HepG2 (cell line): ENCODE data around the gene CRY1. TPM values are rescaled to one million over a fixed set of nuclear protein-coding genes. Genes with fewer than 3 reads are reported as not detected.
A peak's percentile ranks its signal among the peaks of the same experiment; 100 is the strongest.

Experiments used
- AHR ChIP-seq: IDR thresholded peaks from 2 replicates; pipeline ENCODE4 v1.6.1; 2018; ENCODE audit warnings: missing genetic modification reagents, missing compliant biosample characterization
- CENPX ChIP-seq: sonication (generic); formaldehyde crosslinking; IDR thresholded peaks from 2 replicates; pipeline ENCODE4 v1.9.0; 2021; ENCODE audit warnings: mild to moderate bottlenecking, missing genetic modification reagents, moderate library complexity
- FLYWCH1 ChIP-seq: sonication (generic); formaldehyde crosslinking; IDR thresholded peaks from 2 replicates; pipeline ENCODE4 v1.8.1; 2023; ENCODE audit warnings: mild to moderate bottlenecking, missing genetic modification reagents
- GTF3A ChIP-seq: sonication (generic); formaldehyde crosslinking; conservative IDR thresholded peaks from 2 replicates; pipeline ENCODE4 v1.4.0; 2020; ENCODE audit warnings: mild to moderate bottlenecking, missing genetic modification reagents
- JUNB ChIP-seq: sonication (generic); formaldehyde crosslinking; IDR thresholded peaks from 2 replicates; pipeline ENCODE4 v1.8.0; 2022; ENCODE audit warnings: missing genetic modification reagents, mild to moderate bottlenecking, borderline replicate concordance
- KAT7 ChIP-seq: IDR thresholded peaks from 2 replicates; pipeline ENCODE4 v1.6.1; 2018; ENCODE audit warnings: borderline replicate concordance, missing compliant biosample characterization
- KLF12 ChIP-seq: sonication (generic); formaldehyde crosslinking; IDR thresholded peaks from 2 replicates; pipeline ENCODE4 v1.4.0; 2020; ENCODE audit warnings: missing genetic modification reagents, borderline replicate concordance
- PAF1 ChIP-seq: IDR thresholded peaks from 2 replicates; pipeline ENCODE4 v1.6.1; 2016; ENCODE audit warnings: missing genetic modification reagents, missing compliant biosample characterization
- PHF8 ChIP-seq: sonication (generic); formaldehyde crosslinking; IDR thresholded peaks from 2 replicates; pipeline ENCODE4 v1.5.0; 2020; ENCODE audit warnings: missing genetic modification reagents
- RBFOX2 ChIP-seq: fragments of 200-400 bp; formaldehyde crosslinking; IDR thresholded peaks from 2 replicates; pipeline ENCODE4 v1.6.1; 2017; ENCODE audit warnings: low read depth, mild to moderate bottlenecking, low read length
- SAP130 ChIP-seq: IDR thresholded peaks from 2 replicates; pipeline ENCODE4 v1.6.1; 2016; ENCODE audit warnings: low read depth
- TMF1 ChIP-seq: sonication (generic); formaldehyde crosslinking; IDR thresholded peaks from 2 replicates; pipeline ENCODE4 v1.8.1; 2022; ENCODE audit warnings: low read depth, missing genetic modification reagents
- ZFP82 ChIP-seq: sonication (generic); formaldehyde crosslinking; IDR thresholded peaks from 2 replicates; pipeline ENCODE4 v1.5.1; 2020; ENCODE audit warnings: mild to moderate bottlenecking, missing genetic modification reagents, borderline replicate concordance
- ZNF207 ChIP-seq: fragments of 450-650 bp; IDR thresholded peaks from 2 replicates; pipeline ENCODE4 v1.6.1; 2016; ENCODE audit warnings: antibody characterized with exemption, borderline replicate concordance
- ZNF224 ChIP-seq: sonication (generic); formaldehyde crosslinking; IDR thresholded peaks from 2 replicates; pipeline ENCODE4 v1.5.0; 2020; ENCODE audit warnings: mild to moderate bottlenecking, missing genetic modification reagents
- ZNF660 ChIP-seq: sonication (generic); formaldehyde crosslinking; IDR thresholded peaks from 2 replicates; pipeline ENCODE4 v1.5.1; 2020; ENCODE audit warnings: mild to moderate bottlenecking, low read depth, missing genetic modification reagents, borderline replicate concordance
- ZNF75D ChIP-seq: sonication (generic); formaldehyde crosslinking; IDR thresholded peaks from 2 replicates; pipeline ENCODE4 v1.8.1; 2023; ENCODE audit warnings: missing genetic modification reagents, mild to moderate bottlenecking, borderline replicate concordance
- ZNF780A ChIP-seq: sonication (generic); formaldehyde crosslinking; IDR thresholded peaks from 2 replicates; pipeline ENCODE4 v1.8.0; 2022; ENCODE audit warnings: mild to moderate bottlenecking, missing genetic modification reagents, moderate library complexity
- polyA plus RNA-seq, 8 experiments: library from polyadenylated mRNA; depleted of rRNA in 3 of 8; stranded (reverse) in 7 of 8; unstranded in 1 of 8; fragments of >200 nt; fragmentation: Illumina TruSeq in 4 of 8; extraction: Trizol in 4 of 8; gene quantifications; 2 replicates each; pipeline versions ENCODE4 v1.2.1 to v1.2.3, GENCODE V29; 2011 to 2016; ENCODE audit warnings: low read depth in 4 of 8, missing spikeins in 1 of 8, mixed read lengths in 1 of 8; ENCODE audit not compliant: insufficient read depth in 1 of 8
- total RNA-seq, 5 experiments: library from RNA; depleted of rRNA; stranded (reverse); fragments of >200 nt; fragmentation: Illumina TruSeq; extraction: Trizol; gene quantifications; 2 replicates each; pipeline ENCODE4 v1.2.3, GENCODE V29; 2016; ENCODE audit warnings: low read depth in 1 of 5
- TF ChIP-seq, protein P1 (sequence below): sonication (generic); formaldehyde crosslinking; IDR thresholded peaks from 2 replicates; pipeline ENCODE4 v1.4.0; 2020; ENCODE audit warnings: low read depth, mild to moderate bottlenecking, missing genetic modification reagents
- TF ChIP-seq, protein P2 (sequence below): sonication (generic); formaldehyde crosslinking; conservative IDR thresholded peaks from 2 replicates; pipeline ENCODE4 v1.8.0; 2022; ENCODE audit warnings: low read depth, missing genetic modification reagents
- TF ChIP-seq, protein P3 (sequence below): sonication (generic); formaldehyde crosslinking; IDR thresholded peaks from 2 replicates; pipeline ENCODE4 v1.4.0; 2020; ENCODE audit warnings: missing genetic modification reagents
- TF ChIP-seq, protein P4 (sequence below): sonication (generic); formaldehyde crosslinking; IDR thresholded peaks from 2 replicates; pipeline ENCODE4 v1.4.0; 2020; ENCODE audit warnings: missing genetic modification reagents
- TF ChIP-seq, protein P5 (sequence below): IDR thresholded peaks from 2 replicates; pipeline ENCODE4 v1.6.1; 2016; ENCODE audit warnings: missing biosample characterization, missing genetic modification reagents, low read depth

CRY1 gene
- total and polyA plus RNA-seq, 2 of the 13 experiments (the other 11 are each of a cell fraction or from before 2014, with no cell fraction given), result 11.4 to 13.9 TPM

DNA sequence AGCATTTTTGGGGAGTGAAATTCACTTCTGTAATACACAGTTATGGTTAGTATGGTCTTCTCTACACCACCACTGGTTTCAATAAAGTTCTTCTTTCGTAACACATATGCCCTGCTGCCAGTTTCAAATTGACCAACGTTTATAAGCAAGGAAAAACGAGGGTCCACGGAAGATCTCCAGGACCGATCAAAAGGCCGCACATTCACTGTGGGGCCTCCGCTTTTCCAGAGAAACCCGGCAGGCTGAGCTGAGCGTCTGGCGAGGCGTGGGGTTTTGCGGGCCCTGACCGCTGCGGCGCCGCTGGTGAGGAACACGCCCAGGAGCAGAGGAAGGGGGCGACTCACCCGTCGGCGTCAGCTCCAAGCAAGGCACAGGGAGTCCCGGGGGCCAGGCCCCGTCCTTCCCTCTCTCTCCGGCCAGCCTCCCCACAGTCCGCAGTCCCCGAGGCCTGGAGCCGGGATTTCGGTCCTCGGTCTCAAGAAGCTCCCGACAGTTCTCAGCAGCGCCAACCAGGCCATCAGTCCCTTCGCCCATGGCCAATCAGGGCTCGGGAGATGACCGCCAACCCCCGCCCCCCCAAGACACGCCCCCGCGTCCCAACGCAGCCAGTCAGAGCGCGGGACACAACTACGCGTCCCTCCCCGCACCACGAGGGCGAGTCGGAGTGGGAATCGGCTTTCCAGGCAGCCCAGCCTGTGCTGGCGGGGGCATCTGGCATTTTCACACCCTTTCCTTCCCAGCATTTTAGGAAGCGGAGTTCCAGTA, 106.5 kb downstream of the CRY1 start, which contains the start of gene MTERF2 (continued):
- TF ChIP-seq, protein P1, sequence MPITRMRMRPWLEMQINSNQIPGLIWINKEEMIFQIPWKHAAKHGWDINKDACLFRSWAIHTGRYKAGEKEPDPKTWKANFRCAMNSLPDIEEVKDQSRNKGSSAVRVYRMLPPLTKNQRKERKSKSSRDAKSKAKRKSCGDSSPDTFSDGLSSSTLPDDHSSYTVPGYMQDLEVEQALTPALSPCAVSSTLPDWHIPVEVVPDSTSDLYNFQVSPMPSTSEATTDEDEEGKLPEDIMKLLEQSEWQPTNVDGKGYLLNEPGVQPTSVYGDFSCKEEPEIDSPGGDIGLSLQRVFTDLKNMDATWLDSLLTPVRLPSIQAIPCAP (CRISPR knock-in tag), result no peak
- TF ChIP-seq ZNF224 (CRISPR knock-in tag), result no peak
- TF ChIP-seq, protein P2, sequence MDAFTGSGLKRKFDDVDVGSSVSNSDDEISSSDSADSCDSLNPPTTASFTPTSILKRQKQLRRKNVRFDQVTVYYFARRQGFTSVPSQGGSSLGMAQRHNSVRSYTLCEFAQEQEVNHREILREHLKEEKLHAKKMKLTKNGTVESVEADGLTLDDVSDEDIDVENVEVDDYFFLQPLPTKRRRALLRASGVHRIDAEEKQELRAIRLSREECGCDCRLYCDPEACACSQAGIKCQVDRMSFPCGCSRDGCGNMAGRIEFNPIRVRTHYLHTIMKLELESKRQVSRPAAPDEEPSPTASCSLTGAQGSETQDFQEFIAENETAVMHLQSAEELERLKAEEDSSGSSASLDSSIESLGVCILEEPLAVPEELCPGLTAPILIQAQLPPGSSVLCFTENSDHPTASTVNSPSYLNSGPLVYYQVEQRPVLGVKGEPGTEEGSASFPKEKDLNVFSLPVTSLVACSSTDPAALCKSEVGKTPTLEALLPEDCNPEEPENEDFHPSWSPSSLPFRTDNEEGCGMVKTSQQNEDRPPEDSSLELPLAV, result no peak
- TF ChIP-seq, protein P3, sequence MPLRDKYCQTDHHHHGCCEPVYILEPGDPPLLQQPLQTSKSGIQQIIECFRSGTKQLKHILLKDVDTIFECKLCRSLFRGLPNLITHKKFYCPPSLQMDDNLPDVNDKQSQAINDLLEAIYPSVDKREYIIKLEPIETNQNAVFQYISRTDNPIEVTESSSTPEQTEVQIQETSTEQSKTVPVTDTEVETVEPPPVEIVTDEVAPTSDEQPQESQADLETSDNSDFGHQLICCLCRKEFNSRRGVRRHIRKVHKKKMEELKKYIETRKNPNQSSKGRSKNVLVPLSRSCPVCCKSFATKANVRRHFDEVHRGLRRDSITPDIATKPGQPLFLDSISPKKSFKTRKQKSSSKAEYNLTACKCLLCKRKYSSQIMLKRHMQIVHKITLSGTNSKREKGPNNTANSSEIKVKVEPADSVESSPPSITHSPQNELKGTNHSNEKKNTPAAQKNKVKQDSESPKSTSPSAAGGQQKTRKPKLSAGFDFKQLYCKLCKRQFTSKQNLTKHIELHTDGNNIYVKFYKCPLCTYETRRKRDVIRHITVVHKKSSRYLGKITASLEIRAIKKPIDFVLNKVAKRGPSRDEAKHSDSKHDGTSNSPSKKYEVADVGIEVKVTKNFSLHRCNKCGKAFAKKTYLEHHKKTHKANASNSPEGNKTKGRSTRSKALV (CRISPR knock-in tag), result no peak
- TF ChIP-seq SAP130 (CRISPR knock-in tag), result peak; percentile 85
- TF ChIP-seq, protein P4, sequence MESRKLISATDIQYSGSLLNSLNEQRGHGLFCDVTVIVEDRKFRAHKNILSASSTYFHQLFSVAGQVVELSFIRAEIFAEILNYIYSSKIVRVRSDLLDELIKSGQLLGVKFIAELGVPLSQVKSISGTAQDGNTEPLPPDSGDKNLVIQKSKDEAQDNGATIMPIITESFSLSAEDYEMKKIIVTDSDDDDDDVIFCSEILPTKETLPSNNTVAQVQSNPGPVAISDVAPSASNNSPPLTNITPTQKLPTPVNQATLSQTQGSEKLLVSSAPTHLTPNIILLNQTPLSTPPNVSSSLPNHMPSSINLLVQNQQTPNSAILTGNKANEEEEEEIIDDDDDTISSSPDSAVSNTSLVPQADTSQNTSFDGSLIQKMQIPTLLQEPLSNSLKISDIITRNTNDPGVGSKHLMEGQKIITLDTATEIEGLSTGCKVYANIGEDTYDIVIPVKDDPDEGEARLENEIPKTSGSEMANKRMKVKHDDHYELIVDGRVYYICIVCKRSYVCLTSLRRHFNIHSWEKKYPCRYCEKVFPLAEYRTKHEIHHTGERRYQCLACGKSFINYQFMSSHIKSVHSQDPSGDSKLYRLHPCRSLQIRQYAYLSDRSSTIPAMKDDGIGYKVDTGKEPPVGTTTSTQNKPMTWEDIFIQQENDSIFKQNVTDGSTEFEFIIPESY, result no peak
- no peak for TF ChIP-seq ZNF780A
- no peak for TF ChIP-seq FLYWCH1 (CRISPR knock-in tag)
- TF ChIP-seq TMF1 (CRISPR knock-in tag), result peak; percentile 90
- TF ChIP-seq JUNB (CRISPR knock-in tag), result no peak
- peak; percentile 41; the same call in 1 of the 2 replicates for TF ChIP-seq KLF12
- TF ChIP-seq PHF8 (CRISPR knock-in tag), result peak; percentile 97
- no peak for TF ChIP-seq ZFP82 (CRISPR knock-in tag)
- no peak for TF ChIP-seq PAF1 (CRISPR knock-in tag)
- TF ChIP-seq ZNF660, result no peak
- no peak for TF ChIP-seq ZNF207
- TF ChIP-seq AHR (CRISPR knock-in tag), result no peak
- TF ChIP-seq KAT7, result peak; percentile 77; the same call in 1 of the 2 replicates
- TF ChIP-seq, protein P5, sequence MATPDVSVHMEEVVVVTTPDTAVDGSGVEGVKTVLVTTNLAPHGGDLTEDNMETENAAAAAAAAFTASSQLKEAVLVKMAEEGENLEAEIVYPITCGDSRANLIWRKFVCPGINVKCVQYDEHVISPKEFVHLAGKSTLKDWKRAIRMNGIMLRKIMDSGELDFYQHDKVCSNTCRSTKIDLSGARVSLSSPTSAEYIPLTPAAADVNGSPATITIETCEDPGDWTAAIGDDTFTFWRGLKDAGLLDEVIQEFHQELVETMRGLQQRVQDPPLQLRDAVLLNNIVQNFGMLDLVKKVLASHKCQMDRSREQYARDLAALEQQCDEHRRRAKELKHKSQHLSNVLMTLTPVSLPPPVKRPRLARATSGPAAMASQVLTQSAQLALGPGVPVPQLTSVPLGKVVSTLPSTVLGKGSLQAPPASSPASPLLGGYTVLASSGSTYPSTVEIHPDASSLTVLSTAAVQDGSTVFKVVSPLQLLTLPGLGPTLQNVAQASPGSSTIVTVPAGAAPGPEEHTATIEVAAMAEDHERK, result no peak; the same call in 1 of the 2 replicates
- TF ChIP-seq GTF3A, result 0 out of 2 replicates have a peak, but pooled peaks have one; percentile 42
- no peak for TF ChIP-seq ZNF75D
- no peak for TF ChIP-seq CENPX (CRISPR knock-in tag)
- TF ChIP-seq RBFOX2, result peak; percentile 85
